Measurements from ENCODE around the gene CORO7.
"Not testable (repeated sequence)": the region's sequence is repeated elsewhere in the genome, so short reads cannot be mapped to it uniquely, and the experiment has no call there.

The CORO7 gene

GRCh38 chr16:4354512-4355409 lies 61.6 kb downstream of the CORO7 start:
- no peak for DNase-seq (ENCODE audit: low read depth in 3 of 3)

- no peak for DNase-seq (ENCODE audit: low read depth in 3 of 3)
Measured at GRCh38 chr16:4353675-4354074, 62.7 kb downstream of the CORO7 start.

- no peak for DNase-seq (ENCODE audit: low read depth in 3 of 3)
Measured at GRCh38 chr16:4352843-4353242, 63.6 kb downstream of the CORO7 start.

GRCh38 chr16:4351880-4352279 lies 64.5 kb downstream of the CORO7 start:
- peak in 1 of 3 experiments; percentile 19 for DNase-seq (ENCODE audit: low read depth in 3 of 3)

- DNase-seq (ENCODE audit: low read depth in 3 of 3): peak; percentile 95 to 99 (median 99)
Measured at GRCh38 chr16:4350787-4351659, 65.4 kb downstream of the CORO7 start, which contains the start of gene PAM16. Gene PAM16 (minus strand): TSS chr16:4351321. CDS start chr16:4351234, 87 bp downstream.

- no peak for DNase-seq (ENCODE audit: low read depth in 3 of 3)
Measured at GRCh38 chr16:4350365-4350786, 66.0 kb downstream of the CORO7 start.

- no peak for DNase-seq (ENCODE audit: low read depth in 3 of 3)
Measured at GRCh38 chr16:4349332-4349731, 67.1 kb downstream of the CORO7 start.

- DNase-seq (ENCODE audit: low read depth in 3 of 3): no peak
Measured at GRCh38 chr16:4347765-4348509, 68.5 kb downstream of the CORO7 start.

- DNase-seq (ENCODE audit: low read depth in 3 of 3): no peak
Measured at GRCh38 chr16:4347010-4347409, 69.4 kb downstream of the CORO7 start.

- DNase-seq (ENCODE audit: low read depth in 3 of 3): no peak
Measured at GRCh38 chr16:4345836-4346781, 70.3 kb downstream of the CORO7 start.

GRCh38 chr16:4344983-4345835 lies 71.2 kb downstream of the CORO7 start:
- DNase-seq (ENCODE audit: low read depth in 3 of 3): no peak

- not testable (repeated sequence) for DNase-seq (ENCODE audit: low read depth in 3 of 3)
Measured at GRCh38 chr16:4344300-4344982, 72.0 kb downstream of the CORO7 start.

- no peak for DNase-seq (ENCODE audit: low read depth in 3 of 3)
Measured at GRCh38 chr16:4342866-4343744, 73.3 kb downstream of the CORO7 start.

- DNase-seq (ENCODE audit: low read depth in 3 of 3): no peak
Measured at GRCh38 chr16:4341250-4341649, 75.1 kb downstream of the CORO7 start.

- no peak for DNase-seq (ENCODE audit: low read depth in 3 of 3)
Measured at GRCh38 chr16:4340443-4340842, 76.0 kb downstream of the CORO7 start.

- DNase-seq (ENCODE audit: low read depth in 3 of 3): no peak
Measured at GRCh38 chr16:4339909-4340308, 76.5 kb downstream of the CORO7 start.

- no peak for DNase-seq (ENCODE audit: low read depth in 3 of 3)
Measured at GRCh38 chr16:4339455-4339854, 76.9 kb downstream of the CORO7 start.

- no peak for DNase-seq (ENCODE audit: low read depth in 3 of 3)
Measured at GRCh38 chr16:4338712-4339299, 77.6 kb downstream of the CORO7 start.
